Fibroblast of skin of scalp (primary cell): ENCODE results near the gene ZNF683. TPM values are rescaled to one million over a fixed set of nuclear protein-coding genes. Genes with fewer than 3 reads are reported as not detected.
"Not testable (repeated sequence)": the region's sequence is repeated elsewhere in the genome, so short reads cannot be mapped to it uniquely, and the experiment has no call there.

Experiments used
- DNase-seq: peaks from one replicate; pipeline ENCODE4 v3.0.0-alpha.2; 2013
- polyA plus RNA-seq, 2 experiments: library from polyadenylated mRNA; unstranded; fragments of 120-200 nt; gene quantifications; one replicate each; pipeline ENCODE4 v1.2.1, GENCODE V29; 2013; ENCODE audit not compliant: insufficient read length in 2 of 2

ZNF683 gene
- not detected for polyA plus RNA-seq (2013, experiment 1 of 2; ENCODE audit: insufficient read length)
- not detected for polyA plus RNA-seq (2013, experiment 2 of 2; ENCODE audit: insufficient read length)

DNA sequence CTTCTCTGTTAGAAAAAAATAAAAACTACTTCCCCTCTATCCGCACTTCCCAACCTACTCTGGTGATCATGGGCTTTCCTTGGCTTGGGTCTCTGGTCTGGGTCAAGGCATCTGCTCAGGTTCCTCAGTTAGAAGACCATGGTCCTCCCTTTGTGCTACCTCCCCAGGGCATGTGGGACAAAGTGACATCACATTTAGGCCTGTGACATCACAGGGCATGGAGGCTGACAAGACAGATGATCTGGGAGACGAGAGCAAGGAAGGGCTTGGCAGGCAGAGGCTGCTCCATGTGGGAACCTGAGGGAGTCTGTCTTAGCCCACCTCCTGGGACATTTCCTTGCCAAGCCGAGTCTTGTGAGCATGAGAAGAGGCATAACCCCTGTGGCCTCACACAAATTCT is at the start of gene ZNF683:
Gene ZNF683 (minus strand): TSS at position 140 of the 400 bp plus-strand sequence. CDS start 4,179 bp downstream, outside the sequence.
- DNase-seq = not testable (repeated sequence)

DNA sequence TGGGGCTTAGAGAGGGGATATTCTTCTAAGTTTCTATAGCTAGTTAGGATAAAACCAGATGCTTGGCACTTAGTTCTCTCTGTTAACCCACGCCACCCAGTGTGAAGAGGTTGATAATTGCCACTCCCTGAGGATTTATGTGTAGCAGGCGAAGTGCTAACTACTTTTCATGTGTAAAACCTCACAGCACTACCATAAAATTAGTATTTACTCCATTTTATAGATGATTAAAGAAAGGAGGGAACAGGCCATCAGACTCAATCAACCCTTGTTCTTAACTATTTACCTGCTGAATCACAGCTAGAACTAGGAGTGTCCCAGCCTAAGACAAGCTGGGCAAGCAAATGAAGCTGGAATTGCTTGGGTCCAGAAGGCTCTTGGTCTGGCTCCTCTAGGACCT is 46.9 kb upstream of the ZNF683 start:
- no peak for DNase-seq

DNA sequence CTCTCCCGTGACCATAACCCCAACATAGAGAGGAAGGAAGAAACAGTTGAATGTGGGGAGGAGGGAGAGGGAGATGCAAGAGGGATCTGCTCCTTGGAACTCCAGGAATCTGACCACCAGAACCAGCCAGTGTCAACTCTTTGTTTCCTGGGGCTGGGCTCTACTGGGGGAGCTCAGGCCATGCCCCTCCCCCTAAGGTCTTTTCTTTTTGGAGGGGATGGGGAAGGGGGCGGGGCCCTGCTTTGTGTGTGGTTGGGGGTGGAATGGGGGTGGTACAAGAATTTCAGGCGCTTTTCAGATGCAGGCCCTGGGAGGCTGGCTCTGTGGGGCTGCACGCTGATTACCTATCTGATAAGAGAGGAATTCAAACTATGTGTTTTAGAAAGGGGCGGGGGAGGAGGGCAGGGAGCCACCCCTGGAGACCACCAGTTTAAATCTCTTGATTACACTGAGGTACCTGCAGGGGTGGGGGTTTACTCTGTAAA is 46.4 kb upstream of the ZNF683 start:
- peak; percentile 25 for DNase-seq

DNA sequence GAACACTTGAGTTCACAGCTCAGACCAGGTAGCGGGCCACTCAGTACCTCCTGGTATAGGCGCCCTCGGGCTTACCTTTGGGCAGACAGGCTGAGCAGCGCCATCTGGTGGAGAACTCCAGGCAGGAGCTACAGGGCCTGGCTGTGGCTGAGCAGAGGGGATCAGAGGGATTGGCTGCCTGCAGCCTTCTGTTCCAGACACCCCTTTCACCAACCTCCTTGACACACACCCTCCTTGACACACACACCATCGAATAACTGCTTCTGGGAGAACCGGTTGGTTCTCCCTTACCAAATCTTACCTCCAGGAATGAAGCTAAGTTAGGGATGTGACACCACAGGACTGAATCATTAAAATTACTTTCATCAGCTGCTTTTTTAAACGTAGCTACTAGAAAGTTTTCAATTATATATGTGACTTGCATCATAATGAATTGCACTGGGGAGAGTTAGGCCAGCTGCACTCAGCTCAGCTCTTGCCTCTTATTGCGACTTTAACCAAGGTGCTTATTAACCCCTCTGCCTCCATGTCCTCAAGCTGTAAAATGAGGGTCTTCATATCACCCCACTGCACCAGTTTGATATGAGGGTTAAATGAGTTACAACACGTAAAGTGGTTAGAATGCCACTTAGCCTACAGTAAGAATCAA is 44.7 kb upstream of the ZNF683 start:
- DNase-seq = peak; percentile 51

DNA sequence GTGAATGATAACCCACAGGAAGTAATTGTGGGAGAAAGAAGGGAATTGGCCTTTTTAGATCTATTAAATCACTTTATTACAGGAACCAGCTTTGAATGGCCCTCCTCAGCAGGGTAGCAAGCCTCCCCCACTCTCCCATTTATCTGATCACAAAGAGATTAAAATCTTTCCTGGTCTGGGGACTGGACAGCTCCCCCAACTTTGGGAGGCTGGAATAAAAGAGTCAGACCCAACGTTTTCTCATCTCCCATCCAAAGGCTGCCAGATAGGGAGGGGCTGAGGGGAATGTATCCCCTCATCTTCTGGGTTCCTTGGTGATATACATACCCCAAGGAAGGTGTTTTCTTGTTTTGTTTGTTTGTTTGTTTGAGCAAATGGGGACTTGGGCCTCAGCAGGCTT is 40.5 kb upstream of the ZNF683 start:
- DNase-seq = no peak

DNA sequence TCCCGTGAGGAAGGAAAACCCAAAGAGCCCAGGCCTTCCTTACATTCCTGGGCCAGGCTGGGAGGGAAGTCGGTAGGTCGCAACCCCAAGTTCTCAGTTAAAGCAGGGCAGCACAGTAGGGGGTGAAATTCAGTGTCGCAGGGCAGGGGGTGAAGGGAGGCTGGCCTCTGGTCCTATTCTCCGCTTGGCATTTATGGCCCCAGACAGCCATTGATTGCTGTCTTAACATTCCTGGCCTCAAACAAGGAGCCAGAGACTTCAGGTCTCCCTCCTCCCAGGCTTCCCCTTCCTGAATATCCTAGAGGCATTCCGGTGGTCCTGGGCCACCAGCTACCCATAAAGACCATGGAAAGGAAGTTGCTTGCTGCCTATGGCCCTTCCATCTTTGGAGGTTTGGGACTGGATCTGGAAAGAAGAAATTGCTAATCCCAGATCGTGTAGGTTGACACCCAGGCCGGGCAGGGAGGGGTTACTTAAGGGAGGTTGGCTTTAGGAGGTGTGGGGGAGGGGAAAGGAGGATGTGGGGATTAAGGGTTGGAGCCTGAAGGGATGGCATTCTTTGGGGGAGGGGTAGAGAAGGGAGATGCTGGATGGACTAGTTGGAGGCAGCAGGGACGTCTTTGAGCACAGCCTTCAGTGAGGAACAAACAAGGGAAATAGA is 39.8 kb upstream of the ZNF683 start:
- DNase-seq = no peak

DNA sequence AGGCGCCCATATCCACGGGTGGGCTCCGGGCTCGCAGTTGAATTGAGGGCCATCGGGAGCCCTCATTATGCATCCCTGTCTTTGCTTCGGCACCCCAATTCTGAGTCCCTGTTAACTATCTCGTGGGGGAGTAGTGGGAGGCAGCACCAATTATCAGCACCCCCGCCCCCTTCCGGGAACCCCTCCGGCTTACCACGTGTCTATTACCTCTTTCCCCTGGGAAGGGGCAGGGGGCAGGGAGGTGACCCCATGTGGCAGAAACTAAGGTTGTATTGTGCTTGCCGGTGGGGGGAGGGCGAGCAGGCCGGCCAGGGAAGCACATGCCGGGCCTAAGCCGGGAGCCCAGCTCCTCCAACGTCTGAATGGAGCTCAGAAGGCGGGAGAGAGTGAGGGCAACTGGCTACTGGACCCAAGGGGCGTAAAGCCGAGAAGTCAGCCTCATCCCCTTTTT is 39.1 kb upstream of the ZNF683 start:
- no peak for DNase-seq

DNA sequence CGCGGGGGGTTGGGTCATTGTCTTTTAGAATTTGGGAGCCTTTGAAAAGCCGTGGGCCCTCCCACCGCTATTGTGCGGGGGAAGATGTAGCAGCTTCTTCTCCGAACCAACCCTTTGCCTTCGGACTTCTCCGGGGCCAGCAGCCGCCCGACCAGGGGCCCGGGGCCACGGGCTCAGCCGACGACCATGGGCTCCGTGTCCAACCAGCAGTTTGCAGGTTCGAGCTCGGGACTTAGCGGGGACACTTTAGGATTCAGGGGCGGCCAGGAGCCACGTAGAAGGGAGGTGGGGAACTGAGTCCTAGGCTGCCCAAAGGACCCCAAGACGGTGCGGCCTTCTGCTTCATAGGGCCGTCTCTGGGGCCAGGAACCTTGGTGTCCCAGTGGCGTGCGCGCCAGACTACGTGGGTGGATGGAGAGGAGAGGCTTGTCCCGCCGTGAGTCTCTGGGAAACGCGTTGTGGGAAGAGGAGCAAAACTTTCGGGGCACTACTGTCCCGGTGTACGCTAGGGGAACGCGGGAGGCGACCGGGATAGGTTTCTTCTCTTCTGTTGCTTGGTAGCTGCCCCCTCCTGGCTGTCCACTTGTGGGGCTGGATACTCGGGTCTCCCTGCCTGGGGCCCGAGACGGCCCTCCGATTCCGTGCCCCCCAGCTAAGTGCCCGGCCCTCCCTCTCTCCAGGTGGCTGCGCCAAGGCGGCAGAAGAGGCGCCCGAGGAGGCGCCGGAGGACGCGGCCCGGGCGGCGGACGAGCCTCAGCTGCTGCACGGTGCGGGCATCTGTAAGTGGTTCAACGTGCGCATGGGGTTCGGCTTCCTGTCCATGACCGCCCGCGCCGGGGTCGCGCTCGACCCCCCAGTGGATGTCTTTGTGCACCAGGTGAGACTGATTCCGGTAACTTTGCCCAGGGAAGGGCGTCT is 38.4 kb upstream of the ZNF683 start, which contains the start of gene LIN28A:
Gene LIN28A (plus strand): TSS at position 112 of the 918 bp plus-strand sequence. CDS start 75 bp downstream, at position 187.
- DNase-seq = no peak

DNA sequence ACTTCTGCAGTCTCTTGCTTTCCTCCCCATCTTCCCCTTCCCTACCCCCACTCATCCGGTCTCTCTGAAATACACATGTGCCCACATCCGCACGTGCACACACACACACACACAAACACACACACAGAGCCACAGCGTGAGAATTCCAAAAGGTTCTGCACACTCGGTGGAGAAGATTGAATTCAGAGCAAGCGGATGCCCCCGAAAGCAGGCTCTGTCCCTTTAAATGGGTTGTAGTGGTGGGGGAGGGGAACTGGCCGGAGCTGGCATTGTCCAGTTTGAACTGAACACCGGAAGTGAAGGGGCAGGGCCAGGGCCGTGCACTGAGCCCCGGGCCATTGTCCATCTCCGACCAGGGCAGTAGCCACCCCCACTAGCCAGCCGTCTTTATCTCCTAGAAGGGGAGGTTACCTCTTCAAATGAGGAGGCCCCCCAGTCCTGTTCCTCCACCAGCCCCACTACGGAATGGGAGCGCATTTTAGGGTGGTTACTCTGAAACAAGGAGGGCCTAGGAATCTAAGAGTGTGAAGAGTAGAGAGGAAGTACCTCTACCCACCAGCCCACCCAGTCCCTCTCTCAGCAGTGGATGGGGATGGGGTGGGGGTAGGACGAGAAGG is 36.7 kb upstream of the ZNF683 start:
- DNase-seq = no peak

DNA sequence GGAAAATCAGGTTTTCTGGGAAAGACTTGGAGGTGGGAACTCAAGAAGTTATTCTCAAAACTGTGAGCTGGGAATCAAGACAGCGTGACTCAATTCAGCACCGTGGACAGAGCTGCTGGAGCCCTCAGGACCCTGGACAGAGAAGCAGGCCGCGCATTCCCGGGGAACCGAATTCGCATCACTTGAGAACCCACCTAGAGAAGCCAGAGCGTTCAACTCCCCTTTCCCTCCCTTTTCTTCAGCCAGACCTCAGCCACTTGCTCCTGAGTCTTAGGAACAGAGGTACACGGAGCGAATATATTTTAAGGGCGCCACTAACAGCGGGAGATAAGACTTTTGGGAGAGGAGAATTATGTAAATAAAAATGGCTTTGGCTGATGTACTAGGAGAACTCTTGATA is 36.1 kb upstream of the ZNF683 start:
- DNase-seq = peak; percentile 75

DNA sequence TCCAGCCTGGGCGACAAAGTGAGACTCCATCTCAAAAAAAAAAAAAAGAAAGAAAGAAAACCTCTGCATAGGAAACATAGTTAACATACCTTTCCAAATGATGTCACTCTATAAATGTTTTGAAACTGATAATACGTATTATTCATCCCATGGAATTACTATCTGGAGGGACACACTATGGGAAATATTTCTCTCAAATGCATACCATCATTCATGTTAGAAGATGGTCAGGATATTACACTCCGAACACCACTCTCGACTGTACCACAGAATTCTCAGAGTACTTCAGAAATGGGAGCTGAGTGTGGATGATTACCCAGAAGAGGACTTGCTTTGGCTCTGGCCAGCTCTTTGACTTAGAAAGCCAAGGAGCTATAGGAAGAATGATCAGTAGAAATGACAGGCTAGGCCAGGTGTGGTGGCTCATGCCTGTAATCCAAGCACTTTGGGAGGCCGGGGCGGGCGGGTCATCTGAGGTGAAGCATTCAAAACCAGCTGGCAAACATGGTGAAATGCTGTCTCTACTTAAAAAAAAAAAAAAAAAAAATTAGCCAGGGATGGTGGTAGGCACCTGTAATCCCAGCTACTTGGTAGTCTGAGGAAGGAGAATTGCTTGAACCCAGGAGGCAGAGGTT is 32.8 kb upstream of the ZNF683 start:
- DNase-seq = peak; percentile 76

DNA sequence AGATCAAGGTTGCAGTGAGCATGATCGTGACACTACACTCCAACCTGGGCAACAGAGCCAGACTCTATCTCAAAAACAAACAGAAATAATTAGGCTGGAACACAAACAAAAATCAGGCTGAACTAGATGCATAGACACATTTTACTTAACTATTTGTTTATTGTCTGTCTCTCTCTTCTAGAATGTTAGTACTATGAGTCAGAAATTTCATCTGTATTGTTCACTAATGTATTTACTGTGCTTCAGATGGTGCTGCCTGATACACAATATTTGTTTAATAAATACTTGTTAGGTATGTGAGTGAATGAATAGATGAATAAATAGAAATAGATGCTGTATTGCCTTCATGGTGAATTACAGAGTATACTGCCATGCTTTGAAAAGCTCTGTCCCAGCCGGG is 32.1 kb upstream of the ZNF683 start:
- no peak for DNase-seq

DNA sequence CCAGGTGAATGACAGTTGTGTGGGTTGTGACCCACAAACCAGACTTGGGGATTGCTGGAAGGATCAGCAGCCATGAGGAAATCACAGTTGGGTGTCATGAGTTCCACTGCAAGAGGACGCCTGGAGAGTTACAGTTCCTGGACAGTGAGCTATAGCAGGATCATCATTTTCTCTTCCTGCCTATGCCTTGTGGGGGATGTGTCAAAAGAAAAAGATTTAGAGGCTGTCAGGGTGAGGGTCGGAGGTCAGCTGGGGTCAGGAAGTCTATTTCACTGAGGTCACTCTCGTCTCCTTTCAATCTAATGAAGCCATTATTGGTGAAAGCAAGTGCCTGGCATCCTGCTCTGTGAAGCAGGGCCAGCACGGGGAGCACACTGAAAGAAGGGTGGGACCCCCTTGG is 31.1 kb upstream of the ZNF683 start:
- DNase-seq = no peak

DNA sequence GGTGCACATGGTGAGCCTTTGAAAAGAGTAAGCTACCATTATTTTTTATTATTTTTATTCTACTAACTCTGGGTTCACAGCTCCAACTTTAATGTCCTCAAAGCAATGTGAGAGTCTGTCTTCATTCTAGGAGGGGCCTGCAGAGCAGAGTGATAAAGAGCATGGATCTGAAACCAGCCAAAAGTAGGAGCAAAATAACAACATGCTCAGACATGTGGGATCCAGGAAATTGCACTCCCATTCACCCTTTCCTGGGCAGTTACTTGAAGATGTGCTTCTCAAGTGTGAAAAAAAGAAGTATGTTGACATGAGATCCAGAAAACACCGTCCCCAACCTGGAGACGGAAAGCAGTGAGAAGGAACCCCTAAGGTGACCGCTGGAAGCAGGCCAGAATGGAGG is 29.3 kb upstream of the ZNF683 start:
- no peak for DNase-seq

DNA sequence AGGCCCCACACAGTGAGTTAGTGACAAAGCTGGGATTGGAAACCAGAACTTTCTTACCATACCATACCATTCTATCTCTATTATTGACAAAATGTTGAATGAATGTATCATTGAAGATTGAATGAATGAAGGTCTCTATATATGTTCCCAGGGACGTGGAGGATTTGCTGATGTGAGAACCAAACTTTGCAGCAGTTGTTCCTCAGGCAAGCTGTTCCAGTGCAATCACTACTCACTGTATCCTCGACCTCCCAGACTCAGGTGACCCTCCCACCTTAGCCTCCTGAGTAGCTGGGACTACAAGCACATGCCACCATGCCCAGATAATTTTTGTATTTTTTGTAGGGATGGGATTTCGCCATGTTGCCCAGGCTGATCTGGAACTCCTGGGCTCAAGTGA is 26.5 kb upstream of the ZNF683 start:
- no peak for DNase-seq

DNA sequence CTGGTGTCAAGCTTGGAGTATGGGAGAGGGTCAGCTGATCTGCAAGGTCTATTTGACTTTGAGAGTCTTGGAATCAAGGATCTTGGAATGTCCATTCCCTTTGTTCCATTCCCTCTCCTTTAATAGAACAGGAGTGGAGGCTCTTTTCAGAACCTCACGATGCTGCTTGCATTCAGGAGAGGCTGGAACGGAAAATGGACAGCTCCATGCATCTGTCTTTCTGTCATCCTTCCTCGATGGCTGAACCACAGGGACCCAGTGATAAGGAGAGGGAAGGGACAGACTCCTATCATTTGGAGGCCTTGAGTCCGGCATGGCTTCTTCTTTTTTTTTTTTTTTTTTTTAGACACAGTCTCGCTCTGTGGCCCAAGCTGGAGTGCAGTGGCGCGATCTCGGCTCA is 23.2 kb upstream of the ZNF683 start:
- DNase-seq = no peak

DNA sequence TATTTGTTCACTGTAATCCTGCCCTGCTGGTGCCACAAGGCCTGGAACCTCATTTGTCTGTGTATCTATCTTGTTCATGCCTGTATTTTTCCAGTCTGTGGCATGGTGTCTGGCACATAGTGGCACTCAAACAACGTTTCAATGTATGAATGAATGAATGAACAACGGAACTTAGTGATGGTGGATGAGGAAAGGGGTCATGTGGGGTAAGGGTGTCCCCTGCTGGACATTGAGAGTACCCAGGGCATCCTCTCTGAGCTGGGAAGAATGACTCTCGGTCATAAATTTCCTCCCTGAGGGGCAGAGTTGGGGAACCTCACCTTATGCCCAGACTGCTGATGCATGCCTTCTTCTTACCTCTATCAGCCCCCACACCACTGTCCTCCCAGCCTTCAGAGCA is 18.9 kb upstream of the ZNF683 start:
- peak; percentile 63 for DNase-seq

DNA sequence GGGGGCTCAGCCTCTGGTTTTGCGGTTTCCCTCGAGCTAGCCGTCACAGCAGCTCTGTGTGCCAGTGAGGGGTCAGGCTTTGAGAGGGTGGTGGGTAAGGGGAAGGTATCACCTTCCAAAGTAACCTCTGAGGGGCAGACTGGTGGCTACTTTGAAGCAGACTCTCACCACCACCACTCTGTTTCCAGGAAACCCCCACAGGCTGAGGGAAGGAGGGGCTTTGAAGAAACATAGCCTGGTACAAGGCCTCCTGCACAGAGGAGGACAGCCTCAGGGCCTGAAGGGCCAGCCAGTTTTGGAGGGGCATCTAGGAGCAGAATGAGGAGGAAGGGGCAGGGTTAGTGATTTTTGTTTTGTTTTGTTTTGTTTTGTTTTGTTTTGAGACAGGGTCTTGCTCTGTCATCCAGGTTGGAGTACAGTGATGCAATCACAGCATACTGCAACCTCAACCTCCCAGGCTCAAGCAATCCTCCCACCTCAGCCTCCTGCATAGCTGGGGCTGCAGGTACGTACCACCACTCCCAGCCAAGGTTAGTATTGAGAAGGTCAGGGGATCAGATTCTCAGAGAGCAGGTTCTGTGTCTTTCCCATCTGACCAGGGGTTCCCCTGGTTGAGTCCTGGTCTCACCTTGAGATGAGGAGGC is 17.2 kb upstream of the ZNF683 start:
- DNase-seq = no peak

DNA sequence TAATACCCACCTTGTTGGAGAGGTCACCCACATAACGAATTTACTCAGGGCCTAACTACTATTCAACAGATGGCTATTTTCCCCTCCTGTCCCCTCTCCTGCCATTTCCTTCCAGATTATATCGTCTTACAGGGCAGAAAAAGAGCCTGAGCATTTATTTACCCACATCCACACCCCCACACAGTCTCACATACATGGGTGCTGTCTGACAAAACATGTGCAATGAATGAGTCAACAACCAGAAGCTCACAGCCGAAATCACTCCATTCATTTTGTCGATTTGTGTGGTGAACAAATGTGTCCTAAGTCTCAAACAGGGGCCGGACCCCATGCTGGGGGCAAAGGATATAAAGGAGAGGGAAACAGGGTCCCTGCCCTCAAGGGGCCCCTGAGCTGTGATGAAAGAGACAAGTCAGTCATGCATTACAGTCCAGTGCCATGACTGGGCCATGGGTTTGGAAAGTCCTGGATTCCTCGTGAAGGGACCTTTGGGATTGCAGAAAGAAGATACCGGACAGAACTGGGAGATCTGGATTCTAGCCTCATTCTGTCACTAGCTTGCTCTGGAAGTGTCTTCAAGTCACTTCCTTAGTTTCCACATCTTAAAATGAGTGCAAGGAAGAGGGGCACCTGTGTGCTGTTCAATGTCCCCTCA is 16.4 kb upstream of the ZNF683 start:
- no peak for DNase-seq

DNA sequence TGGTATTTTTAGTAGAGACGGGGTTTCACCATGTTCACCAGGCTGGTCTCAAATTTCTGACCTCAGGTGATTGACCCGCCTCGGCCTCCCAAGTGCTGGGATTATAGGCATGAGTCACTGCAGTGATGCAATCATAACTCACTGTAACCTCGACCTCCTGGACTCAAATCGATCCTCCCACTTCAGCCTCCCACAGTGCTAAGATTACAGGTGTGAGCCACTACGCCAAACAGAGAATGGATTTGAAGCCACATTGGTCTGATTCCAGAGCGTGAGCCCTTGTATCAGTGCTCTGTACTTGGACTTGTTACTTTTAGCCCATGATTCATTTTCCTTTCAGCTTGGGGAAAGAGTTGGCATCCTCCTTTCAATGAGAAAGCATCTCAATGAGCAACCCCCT is 14.9 kb upstream of the ZNF683 start:
- DNase-seq = no peak

DNA sequence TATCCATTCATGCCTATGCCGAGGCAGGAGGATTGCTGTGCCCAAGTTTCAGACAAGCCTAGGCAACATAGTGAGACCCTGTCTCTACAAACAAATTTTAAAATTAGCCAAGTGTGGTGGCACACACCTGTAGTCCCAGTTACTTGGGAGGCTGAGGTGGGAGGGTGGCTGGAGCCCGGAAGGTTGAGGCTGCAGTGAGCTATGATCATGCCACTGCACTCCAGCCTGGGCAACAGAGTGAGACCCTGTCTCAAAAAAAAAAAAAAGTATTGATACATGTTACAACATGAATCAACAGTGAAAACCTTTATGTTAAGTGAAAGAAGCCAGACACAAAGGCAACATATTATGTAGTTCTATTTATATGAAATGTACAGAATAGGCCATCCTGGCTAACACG is 12.5 kb upstream of the ZNF683 start:
- DNase-seq = not testable (repeated sequence)
